T1000 (cell line): ENCODE measurements around the gene FRYL.
"Not testable (repeated sequence)": the region's sequence is repeated elsewhere in the genome, so short reads cannot be mapped to it uniquely, and the experiment has no call there.

Experiments
- DNase-seq: peaks from one replicate; lab custom pipeline; 2025; ENCODE audit warnings: mixed read lengths; lab: John Stamatoyannopoulos, UW

Gene FRYL

GRCh38 chr4:48490012-48490679 lies 289.9 kb downstream of the FRYL start, which contains the start of gene ZAR1:
Gene ZAR1, plus strand, starts transcription at chr4:48490252. Its CDS starts 40 bp downstream, at chr4:48490292.
- no peak for DNase-seq

GRCh38 chr4:48489683-48490011 lies 290.4 kb downstream of the FRYL start:
- DNase-seq, result no peak

DNA sequence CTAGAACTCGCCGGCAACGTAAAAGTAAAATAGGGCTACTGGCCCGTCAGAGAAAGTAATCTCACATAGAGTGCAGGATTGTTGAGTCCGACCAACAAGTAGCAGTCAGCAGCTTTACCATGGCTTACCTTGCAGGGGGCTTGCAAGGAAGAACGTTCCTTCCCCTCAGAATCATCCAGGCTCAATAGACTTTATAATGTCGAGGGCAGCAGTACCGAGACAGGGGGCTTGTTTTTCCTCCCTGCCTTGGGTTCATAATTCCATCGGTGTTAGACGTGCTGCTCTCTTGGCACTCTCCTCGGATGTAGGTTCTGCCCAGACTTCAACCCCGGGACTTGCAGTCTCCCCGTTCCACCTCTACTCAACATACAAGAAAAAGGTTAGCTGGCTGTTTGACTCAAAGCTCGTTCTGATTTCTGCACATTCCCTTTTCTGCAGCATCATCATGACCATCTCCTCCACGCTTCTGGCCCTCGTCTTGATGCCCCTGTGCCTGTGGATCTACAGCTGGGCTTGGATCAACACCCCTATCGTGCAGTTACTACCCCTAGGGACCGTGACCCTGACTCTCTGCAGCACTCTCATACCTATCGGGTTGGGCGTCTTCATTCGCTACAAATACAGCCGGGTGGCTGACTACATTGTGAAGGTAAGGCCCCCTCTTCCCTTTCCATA lies 295.4 kb downstream of the FRYL start:
- DNase-seq, result no peak

GRCh38 chr4:48483777-48484493 lies 296.1 kb downstream of the FRYL start:
- peak; percentile 54 for DNase-seq

DNA sequence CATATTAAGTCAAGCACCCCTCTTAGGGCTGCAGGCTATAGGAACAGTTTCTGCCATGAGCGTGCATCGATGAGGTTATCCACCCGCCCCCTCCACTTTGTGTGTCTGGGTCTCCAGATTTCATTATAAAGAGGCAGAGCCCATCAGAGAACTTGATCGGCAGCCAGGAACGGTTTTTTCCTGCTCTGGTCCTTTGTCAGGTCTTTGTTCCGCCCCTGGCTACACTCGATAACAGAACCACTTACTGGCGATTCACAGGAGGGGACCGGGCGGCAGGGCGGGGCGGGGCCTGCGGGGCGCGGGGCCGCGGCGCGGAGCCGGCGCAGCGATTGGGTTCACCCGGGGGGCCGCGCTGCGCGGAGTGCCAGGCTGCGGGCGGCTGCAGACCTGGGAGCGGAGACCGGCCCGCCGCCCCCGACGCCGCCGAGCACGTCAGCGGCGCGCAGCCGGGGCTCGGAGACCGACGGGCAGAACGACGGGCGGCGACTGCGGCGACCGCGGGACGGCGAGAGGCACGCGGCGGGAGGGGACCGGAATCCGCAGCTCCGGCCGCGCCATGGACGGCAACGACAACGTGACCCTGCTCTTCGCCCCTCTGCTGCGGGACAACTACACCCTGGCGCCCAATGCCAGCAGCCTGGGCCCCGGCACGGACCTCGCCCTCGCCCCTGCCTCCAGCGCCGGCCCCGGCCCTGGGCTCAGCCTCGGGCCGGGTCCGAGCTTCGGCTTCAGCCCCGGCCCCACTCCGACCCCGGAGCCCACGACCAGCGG lies 296.9 kb downstream of the FRYL start, which contains the start of gene SLC10A4:
TSS of gene SLC10A4 (plus strand) at position 338 of the 771 bp plus-strand sequence. CDS start at position 557, 219 bp downstream.
- peak; percentile 62 for DNase-seq

DNA sequence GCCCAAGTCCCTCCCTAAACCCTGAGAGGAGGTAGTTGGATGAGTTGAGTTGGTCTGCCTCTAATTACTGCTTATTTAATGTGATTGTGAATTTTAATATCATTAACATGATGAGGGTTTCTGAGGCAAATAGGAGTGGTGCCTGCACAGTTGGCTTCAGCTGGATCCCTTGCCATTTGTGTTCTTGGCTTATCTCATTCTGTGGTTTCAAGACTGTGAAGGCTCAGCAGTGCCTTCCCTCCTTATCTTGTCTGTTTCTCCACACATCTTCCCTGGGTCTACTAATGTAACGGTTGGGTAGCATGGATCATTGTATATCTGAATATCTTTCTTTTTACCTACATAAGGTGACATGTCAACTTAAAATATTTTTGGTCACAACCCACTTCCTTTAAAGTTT lies 298.5 kb downstream of the FRYL start:
- no peak for DNase-seq

DNA sequence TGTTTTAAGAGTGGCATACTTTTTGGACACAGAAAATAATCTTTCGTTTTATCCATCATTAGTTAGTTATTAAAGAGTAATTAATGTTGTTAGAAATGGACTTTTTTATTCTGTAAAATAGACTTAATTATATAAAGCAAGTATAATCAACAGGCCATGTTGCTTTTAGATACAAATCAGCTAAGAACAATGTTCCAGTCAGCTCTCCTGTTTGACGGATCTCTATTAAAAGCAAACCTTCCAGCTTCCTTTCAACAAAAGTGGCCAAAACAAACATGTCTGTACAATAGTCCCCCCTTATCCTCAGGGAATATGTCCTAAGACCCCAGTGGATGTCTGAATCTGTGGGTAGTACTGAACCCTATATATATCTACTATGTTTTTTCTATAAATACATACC lies 301.8 kb downstream of the FRYL start:
- no peak for DNase-seq

DNA sequence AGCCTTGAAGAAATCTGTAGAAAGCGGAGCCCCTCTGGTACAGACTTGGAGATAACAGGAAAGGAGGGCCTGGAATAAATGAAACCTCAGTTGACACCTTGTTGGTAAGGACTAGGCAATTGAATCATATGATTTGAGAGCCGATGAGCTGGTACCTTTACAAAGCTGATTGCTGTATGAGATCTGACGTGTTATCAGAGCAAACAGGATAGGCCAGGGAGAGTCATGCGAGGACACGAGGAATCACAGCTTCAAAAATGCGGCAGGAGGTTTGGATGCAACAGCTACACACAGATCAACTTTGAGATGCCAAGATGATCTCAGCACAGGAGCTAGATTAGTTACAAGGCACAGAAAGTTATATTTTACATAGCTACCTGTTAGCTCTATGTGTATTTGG lies 304.3 kb downstream of the FRYL start:
- DNase-seq, result no peak

GRCh38 chr4:48472794-48473193 lies 307.3 kb downstream of the FRYL start:
- DNase-seq, result no peak

- no peak for DNase-seq
Observed at GRCh38 chr4:48470570-48470969, 309.5 kb downstream of the FRYL start.

DNA sequence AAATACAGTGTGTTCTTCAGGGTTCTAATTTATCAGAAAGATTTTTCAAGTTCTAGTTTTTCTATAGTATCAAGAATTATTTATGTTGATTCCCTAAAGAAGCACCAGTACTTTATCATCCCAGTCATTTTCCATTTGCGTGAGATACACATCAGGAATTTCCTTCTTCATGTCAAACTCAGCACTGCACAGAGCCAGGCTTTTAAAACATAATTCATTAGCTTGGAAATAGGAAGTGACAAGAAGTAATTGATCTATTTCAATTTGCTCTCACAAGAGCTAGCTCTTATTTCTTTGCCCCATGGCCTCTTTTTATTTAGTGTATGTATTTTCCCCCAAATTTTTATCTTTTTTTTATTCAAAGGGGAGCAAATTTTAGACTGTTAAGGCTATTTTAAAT lies 309.9 kb downstream of the FRYL start:
- no peak for DNase-seq

DNA sequence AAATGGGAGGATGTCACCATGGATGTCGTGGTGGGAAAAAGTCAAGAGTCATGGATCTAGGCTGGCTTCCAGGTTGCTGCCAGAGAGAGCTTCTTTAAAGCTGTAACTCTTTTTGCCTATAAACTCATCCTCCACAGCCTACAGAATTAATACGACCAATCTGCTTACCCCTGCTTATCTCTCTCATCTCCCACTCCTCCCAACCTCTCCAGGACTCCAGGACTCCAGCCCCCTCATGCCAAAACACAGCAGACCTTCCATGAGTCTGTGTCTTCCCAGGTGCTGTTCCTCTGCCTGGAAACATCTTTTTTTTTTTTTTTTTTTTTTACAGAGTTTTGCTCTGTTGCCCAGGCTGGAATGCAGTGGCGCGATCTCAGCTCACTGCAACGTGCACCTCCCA lies 312.2 kb downstream of the FRYL start:
- DNase-seq, result no peak

- DNase-seq, result no peak
Observed at GRCh38 chr4:48467442-48467841, 312.6 kb downstream of the FRYL start.

DNA sequence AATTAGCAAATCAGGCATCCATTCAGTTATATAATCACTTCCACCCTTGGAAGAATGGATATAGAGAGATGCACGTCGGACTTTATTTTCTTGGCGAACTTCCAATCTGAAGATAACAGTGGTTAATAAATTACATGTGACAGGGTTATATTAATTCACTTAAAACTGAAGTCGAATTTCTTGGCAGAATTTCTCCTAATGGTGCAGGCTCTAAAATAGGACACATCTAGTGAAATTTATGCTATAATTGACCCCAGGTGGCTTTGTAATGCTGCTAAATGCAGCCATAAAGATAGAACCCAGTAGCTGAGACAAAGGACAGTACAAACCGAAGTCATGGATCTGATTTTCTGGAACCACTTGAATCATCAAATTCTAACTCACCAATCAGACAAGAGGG lies 317.7 kb downstream of the FRYL start:
- DNase-seq, result no peak

DNA sequence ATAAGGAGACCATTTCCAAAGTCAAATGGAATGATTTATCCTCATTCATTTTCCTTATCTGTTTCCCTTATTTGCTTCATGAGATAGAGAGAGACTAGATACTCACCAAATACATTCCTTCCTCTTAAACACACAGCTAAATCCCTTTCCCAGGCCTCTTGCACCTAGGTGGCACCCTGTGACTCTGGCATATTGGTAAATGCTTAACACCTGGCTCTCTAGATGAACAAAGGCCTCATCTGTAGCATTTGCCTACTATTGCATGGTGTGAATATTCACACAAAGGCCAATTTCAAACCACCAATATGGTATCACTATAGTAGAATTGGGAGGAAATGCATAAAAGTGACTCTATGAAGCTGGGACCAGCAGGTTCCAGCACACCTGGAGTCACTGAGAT lies 319.1 kb downstream of the FRYL start:
- DNase-seq, result no peak

DNA sequence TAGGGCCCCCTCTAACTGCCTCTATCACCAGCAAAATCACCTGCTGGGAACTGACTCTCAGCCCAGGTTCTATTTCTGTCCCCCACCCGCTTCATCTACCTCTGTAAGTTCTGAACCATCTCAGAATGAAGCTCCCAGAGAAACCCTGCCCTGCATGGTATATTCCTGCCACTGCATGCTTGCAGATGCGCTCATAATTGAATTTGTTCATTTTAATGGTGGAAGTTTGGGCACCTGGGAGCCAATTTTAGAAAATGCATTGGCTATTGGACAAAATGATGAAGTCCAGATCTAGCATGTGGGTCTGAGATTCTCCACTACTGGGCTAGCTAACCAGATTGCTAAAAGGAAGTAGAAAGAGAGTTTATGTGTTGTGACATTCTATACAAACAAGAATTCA lies 325.5 kb downstream of the FRYL start:
- no peak for DNase-seq

- DNase-seq, result not testable (repeated sequence)
Observed at GRCh38 chr4:48451656-48452055, 328.4 kb downstream of the FRYL start.

DNA sequence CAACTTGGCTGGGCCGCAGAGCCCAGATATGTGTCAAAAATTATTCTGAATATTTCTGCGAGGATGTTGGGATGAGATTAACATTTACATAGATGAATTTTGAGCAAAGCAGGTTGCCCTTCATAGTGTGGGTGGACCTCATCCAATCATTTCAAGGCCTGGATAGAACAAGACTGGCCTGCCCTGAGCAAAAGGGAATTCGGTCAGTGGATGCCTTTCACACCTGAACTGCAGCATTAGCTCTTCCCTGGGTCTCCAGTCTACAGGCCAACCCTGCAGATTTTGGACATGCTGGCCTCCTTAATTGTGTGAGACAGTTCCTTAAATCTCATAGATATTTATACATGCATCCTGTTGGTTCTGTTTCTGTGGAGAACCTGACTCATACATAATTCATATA lies 329.3 kb downstream of the FRYL start:
- DNase-seq, result no peak

GRCh38 chr4:48449151-48449550 lies 330.9 kb downstream of the FRYL start:
- DNase-seq, result no peak
